B cell (primary cell): Measurements from ENCODE around the gene NXPH2.

Experiments
- EZH2 ChIP-seq: IDR thresholded peaks from 2 replicates; pipeline ENCODE4 v1.6.1; 2012; ENCODE audit warnings: borderline replicate concordance, low read depth, mild to moderate bottlenecking, moderate library complexity, low read length; ENCODE audit not compliant: insufficient read depth, poor library complexity, severe bottlenecking
- TF ChIP-seq, protein P1 (sequence below): fragments of 200-600 bp; IDR thresholded peaks from one replicate; pipeline ENCODE4 v1.8.0; 2022; ENCODE audit warnings: antibody characterized with exemption, mild to moderate bottlenecking

DNA sequence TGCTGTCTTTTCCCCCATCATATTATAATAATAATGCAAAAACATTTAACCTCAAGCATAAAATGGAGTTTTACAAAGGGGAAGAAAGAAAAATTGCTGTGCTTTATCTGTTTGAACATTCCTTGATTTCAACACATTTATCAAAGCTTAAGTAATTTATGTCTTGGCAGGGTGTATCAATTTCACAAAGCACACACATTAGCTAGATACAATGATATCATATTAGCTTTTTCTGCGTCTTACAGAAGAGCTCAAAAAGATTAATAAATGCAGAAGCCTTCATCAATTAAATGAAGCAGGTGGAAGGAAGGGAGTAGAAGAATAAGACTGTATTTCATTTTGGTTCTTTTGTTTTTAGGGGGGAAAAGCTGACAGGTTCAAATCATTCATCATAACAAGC, 103.0 kb downstream of the NXPH2 start:
- TF ChIP-seq, protein P1, sequence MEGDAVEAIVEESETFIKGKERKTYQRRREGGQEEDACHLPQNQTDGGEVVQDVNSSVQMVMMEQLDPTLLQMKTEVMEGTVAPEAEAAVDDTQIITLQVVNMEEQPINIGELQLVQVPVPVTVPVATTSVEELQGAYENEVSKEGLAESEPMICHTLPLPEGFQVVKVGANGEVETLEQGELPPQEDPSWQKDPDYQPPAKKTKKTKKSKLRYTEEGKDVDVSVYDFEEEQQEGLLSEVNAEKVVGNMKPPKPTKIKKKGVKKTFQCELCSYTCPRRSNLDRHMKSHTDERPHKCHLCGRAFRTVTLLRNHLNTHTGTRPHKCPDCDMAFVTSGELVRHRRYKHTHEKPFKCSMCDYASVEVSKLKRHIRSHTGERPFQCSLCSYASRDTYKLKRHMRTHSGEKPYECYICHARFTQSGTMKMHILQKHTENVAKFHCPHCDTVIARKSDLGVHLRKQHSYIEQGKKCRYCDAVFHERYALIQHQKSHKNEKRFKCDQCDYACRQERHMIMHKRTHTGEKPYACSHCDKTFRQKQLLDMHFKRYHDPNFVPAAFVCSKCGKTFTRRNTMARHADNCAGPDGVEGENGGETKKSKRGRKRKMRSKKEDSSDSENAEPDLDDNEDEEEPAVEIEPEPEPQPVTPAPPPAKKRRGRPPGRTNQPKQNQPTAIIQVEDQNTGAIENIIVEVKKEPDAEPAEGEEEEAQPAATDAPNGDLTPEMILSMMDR, result no peak
- TF ChIP-seq EZH2, result no peak
